PC-9 (cell line): Measurements from ENCODE around the gene PAH. TPM values are rescaled to one million over a fixed set of nuclear protein-coding genes. Genes with fewer than 3 reads are reported as not detected.

Experiments used
- BruUV-seq: library from RNA; stranded (reverse); fragments of 400-500 nt; replicated peaks from 2 replicates; lab custom pipeline; 2021; lab: Mats Ljungman, UMichigan
- CTCF ChIA-PET: fragments of 300-600 bp; sonication (Branson Sonifier 250); formaldehyde crosslinking; loops from one replicate; lab custom pipeline; 2022; ENCODE audit warnings: antibody characterized with exemption; lab: Charles Lee
- POLR2A ChIA-PET: fragments of 300-600 bp; sonication (Branson Sonifier 250); formaldehyde crosslinking; loops from one replicate; lab custom pipeline; 2022; ENCODE audit warnings: antibody characterized with exemption; ENCODE audit not compliant: unreplicated experiment; lab: Charles Lee
- DNase-seq, 2 experiments: peaks; one replicate each; pipeline versions ENCODE4 v3.0.0 to v3.0.0-alpha.2; 2015 to 2022; ENCODE audit warnings: mixed read lengths in 1 of 2
- H2AFZ ChIP-seq: fragments of 200-600 bp; sonication (generic); 2 replicates; pipeline ENCODE4 v1.8.1; 2017; ENCODE audit warnings: antibody characterized with exemption
- H3F3A ChIP-seq: fragments of 200-600 bp; sonication (generic); 2 replicates; pipeline ENCODE4 v1.8.1; 2017; ENCODE audit warnings: antibody characterized with exemption, mild to moderate bottlenecking, low read depth; ENCODE audit not compliant: insufficient read depth
- H3K27ac ChIP-seq: fragments of 200-600 bp; sonication (generic); 2 replicates; pipeline ENCODE4 v1.6.1; 2016; ENCODE audit warnings: mixed run types
- H3K27me3 ChIP-seq: fragments of 200-600 bp; sonication (generic); 2 replicates; pipeline ENCODE4 v1.6.1; 2016; ENCODE audit warnings: low read depth, mixed run types; ENCODE audit not compliant: insufficient read depth
- H3K36me3 ChIP-seq: fragments of 200-600 bp; sonication (generic); 2 replicates; pipeline ENCODE4 v1.6.1; 2016; ENCODE audit warnings: low read depth, mixed run types
- H3K4me1 ChIP-seq: fragments of 200-600 bp; sonication (generic); replicated peaks from 2 replicates; pipeline ENCODE4 v1.6.1; 2016; ENCODE audit warnings: mixed run types; ENCODE audit not compliant: insufficient read depth
- H3K4me2 ChIP-seq: fragments of 200-600 bp; sonication (generic); 2 replicates; pipeline ENCODE4 v1.6.1; 2017; ENCODE audit warnings: mixed run types
- H3K4me3 ChIP-seq: fragments of 200-600 bp; sonication (generic); 2 replicates; pipeline ENCODE4 v1.6.1; 2016; ENCODE audit warnings: mixed run types
- H3K79me2 ChIP-seq: fragments of 200-600 bp; sonication (generic); 2 replicates; pipeline ENCODE4 v1.6.1; 2017; ENCODE audit warnings: low read depth, mixed run types
- H3K9me2 ChIP-seq: fragments of 200-600 bp; sonication (generic); 2 replicates; pipeline ENCODE4 v1.8.1; 2017; ENCODE audit warnings: mild to moderate bottlenecking; ENCODE audit not compliant: insufficient read depth
- H3K9me3 ChIP-seq: fragments of 200-600 bp; sonication (generic); 2 replicates; pipeline ENCODE4 v1.8.1; 2016; ENCODE audit warnings: low read depth; ENCODE audit not compliant: insufficient read depth
- H4K20me1 ChIP-seq: fragments of 200-600 bp; sonication (generic); 2 replicates; pipeline ENCODE4 v1.8.1; 2017; ENCODE audit not compliant: insufficient read depth
- EZH2 ChIP-seq: fragments of 200-600 bp; sonication (generic); IDR thresholded peaks from 2 replicates; pipeline ENCODE4 v1.8.0; 2017; ENCODE audit warnings: antibody characterized with exemption, low read depth
- intact Hi-C: fragments of 100-400 bp; cut with micrococcal nuclease; formaldehyde crosslinking; loops from one replicate; pipeline ENCODE4 v1.10.0; 2022; ENCODE audit not compliant: unreplicated experiment
- total RNA-seq: library from RNA; stranded (reverse); gene quantifications from 2 replicates; pipeline ENCODE4 v1.2.3, GENCODE V29; 2021
- TF ChIP-seq, protein P1 (sequence below): fragments of 200-600 bp; sonication (generic); conservative IDR thresholded peaks from 2 replicates; pipeline ENCODE4 v1.6.1; 2017; ENCODE audit warnings: mixed run types, antibody characterized with exemption, mild to moderate bottlenecking, moderate library complexity

Gene PAH
- total RNA-seq, 1 experiment from 2014 or later: not detected

DNA sequence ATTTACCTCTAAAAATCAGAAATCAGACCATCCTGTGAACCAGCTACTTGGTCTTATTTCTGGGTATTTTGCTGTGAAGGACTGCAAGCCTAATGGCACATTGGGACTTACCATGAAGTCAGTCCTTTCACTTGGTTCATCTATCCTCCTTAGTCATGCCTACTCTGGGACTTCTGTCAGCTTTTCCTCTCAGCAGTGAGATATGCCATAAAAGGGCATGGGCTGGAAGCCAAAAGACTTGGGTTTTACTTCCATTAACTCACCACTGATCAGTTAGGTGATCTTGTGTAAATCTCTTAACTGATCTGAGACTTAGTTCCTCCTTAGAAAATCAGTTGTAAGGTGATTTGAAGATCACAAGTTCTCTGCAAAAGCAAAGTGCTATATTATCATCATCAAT lies 116.5 kb downstream of the PAH start:
- no peak for TF ChIP-seq EZH2
- TF ChIP-seq, protein P1, sequence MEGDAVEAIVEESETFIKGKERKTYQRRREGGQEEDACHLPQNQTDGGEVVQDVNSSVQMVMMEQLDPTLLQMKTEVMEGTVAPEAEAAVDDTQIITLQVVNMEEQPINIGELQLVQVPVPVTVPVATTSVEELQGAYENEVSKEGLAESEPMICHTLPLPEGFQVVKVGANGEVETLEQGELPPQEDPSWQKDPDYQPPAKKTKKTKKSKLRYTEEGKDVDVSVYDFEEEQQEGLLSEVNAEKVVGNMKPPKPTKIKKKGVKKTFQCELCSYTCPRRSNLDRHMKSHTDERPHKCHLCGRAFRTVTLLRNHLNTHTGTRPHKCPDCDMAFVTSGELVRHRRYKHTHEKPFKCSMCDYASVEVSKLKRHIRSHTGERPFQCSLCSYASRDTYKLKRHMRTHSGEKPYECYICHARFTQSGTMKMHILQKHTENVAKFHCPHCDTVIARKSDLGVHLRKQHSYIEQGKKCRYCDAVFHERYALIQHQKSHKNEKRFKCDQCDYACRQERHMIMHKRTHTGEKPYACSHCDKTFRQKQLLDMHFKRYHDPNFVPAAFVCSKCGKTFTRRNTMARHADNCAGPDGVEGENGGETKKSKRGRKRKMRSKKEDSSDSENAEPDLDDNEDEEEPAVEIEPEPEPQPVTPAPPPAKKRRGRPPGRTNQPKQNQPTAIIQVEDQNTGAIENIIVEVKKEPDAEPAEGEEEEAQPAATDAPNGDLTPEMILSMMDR: no peak
- no peaks in the 10 kb centered on the region for H3K27me3 ChIP-seq
- no peaks in the 10 kb centered on the region for H3K9me2 ChIP-seq
- H3K79me2 ChIP-seq: no peaks in the 10 kb centered on the region
- CTCF ChIA-PET: no interaction called here
- H4K20me1 ChIP-seq: no peaks in the 10 kb centered on the region
- intact Hi-C loops: no loop called here
- BruUV-seq: no TSS peak
- no peaks in the 10 kb centered on the region for H3K4me1 ChIP-seq
- no peak overlapping the region for H3K27ac ChIP-seq
- no peaks in the 10 kb centered on the region for H3F3A ChIP-seq
- POLR2A ChIA-PET: no interaction called here
- no peak overlapping the region for H2AFZ ChIP-seq
- no peaks in the 10 kb centered on the region for H3K36me3 ChIP-seq
- H3K9me3 ChIP-seq: no peaks in the 10 kb centered on the region
- H3K4me3 ChIP-seq: no peak overlapping the region
- DNase-seq: no peak
- no peak overlapping the region for H3K4me2 ChIP-seq

DNA sequence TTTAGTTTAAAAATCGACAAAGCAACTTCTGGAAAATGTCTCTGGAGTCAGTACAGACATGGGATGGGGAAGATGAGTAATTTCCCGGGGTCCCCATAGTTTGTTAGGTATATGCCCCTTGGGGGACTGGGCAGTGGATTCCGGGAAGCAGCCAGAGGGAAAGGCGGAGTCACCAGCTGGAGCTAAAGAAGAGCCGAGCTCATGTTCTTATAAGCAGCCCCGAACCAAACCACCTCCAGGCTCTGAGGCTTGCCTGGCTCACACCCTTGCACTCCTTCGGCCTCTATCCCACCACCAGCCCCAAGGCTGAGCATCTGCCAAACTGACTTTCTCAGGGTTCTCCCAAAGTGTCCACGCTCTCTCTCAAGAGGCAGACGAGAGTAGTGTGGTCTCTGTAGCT lies 117.8 kb downstream of the PAH start:
- DNase-seq: no peak
- BruUV-seq: no TSS peak
- no peak overlapping the region for H2AFZ ChIP-seq
- H3K4me3 ChIP-seq: no peak overlapping the region
- H3K4me2 ChIP-seq: no peak overlapping the region
- ChIA-PET POLR2A (no interaction called here), CTCF (no interaction called here)
- H3K79me2 ChIP-seq: no peaks in the 10 kb centered on the region
- no peaks in the 10 kb centered on the region for H3K27me3 ChIP-seq
- H3K9me2 ChIP-seq: no peaks in the 10 kb centered on the region
- no peaks in the 10 kb centered on the region for H3K36me3 ChIP-seq
- TF ChIP-seq, protein P1: no peak
- no peak for TF ChIP-seq EZH2
- H3K4me1 ChIP-seq: no peaks in the 10 kb centered on the region
- H3K9me3 ChIP-seq: no peaks in the 10 kb centered on the region
- no peaks in the 10 kb centered on the region for H3F3A ChIP-seq
- no peak overlapping the region for H3K27ac ChIP-seq
- intact Hi-C loops: no loop called here
- no peaks in the 10 kb centered on the region for H4K20me1 ChIP-seq

GRCh38 chr12:102797528-102797927 lies 119.5 kb downstream of the PAH start:
- no peaks in the 10 kb centered on the region for H3K9me3 ChIP-seq
- intact Hi-C loops: no loop called here
- H4K20me1 ChIP-seq: no peaks in the 10 kb centered on the region
- H2AFZ ChIP-seq: no peak overlapping the region
- no peaks in the 10 kb centered on the region for H3K4me1 ChIP-seq
- TF ChIP-seq, protein P1: no peak
- no peak for DNase-seq
- H3K4me2 ChIP-seq: no peak overlapping the region
- no peaks in the 10 kb centered on the region for H3F3A ChIP-seq
- ChIA-PET CTCF (no interaction called here), POLR2A (no interaction called here)
- H3K4me3 ChIP-seq: no peak overlapping the region
- BruUV-seq: no TSS peak
- no peaks in the 10 kb centered on the region for H3K36me3 ChIP-seq
- no peak overlapping the region for H3K27ac ChIP-seq
- no peaks in the 10 kb centered on the region for H3K9me2 ChIP-seq
- peaks cover 7% of the 10 kb centered on the region; the same call in 1 of the 2 replicates for H3K27me3 ChIP-seq
- H3K79me2 ChIP-seq: no peaks in the 10 kb centered on the region
